CD4-positive, alpha-beta T cell (primary cell): ENCODE results near the gene GNA15. TPM values are rescaled to one million over a fixed set of nuclear protein-coding genes. Genes with fewer than 3 reads are reported as not detected.
"Not testable (repeated sequence)": the region's sequence is repeated elsewhere in the genome, so short reads cannot be mapped to it uniquely, and the experiment has no call there.

Experiments
- ATAC-seq: fragments of 200-7000 bp; cut with Tn5 transposase; one replicate; pipeline ENCODE4 v1.10.0; 2022; ENCODE audit warnings: mild to moderate bottlenecking; ENCODE audit not compliant: poor library complexity
- CTCF ChIA-PET: fragments of 350-600 bp; sonication (Branson Sonifier 250); formaldehyde crosslinking; loops from one replicate; lab custom pipeline; 2021; ENCODE audit warnings: antibody characterized with exemption, inconsistent platforms; lab: Charles Lee
- POLR2A ChIA-PET: fragments of 350-600 bp; sonication (Branson Sonifier 250); formaldehyde crosslinking; loops from one replicate; lab custom pipeline; 2021; ENCODE audit warnings: antibody characterized with exemption, inconsistent platforms; lab: Charles Lee
- DNase-seq, 14 experiments: peaks; one replicate each; pipeline ENCODE4 v3.0.0-alpha.2; 2013 to 2020; ENCODE audit warnings: mixed read lengths in 2 of 14
- H3K27ac ChIP-seq, 2 donors: one replicate each; pipeline versions ENCODE4 v1.5.1 to v1.7.0; 2013; ENCODE audit warnings: low read length in 2 of 2, low read depth in 1 of 2, mild to moderate bottlenecking in 1 of 2
- H3K27me3 ChIP-seq, 2 experiments: 1 replicate in 1 of 2; 2 replicates in 1 of 2; pipeline versions ENCODE4 v1.6.1 to v1.7.0; 2013; ENCODE audit warnings: low read length in 2 of 2, control low read depth in 1 of 2, mild to moderate bottlenecking in 1 of 2, moderate library complexity in 1 of 2; ENCODE audit not compliant: insufficient read depth in 2 of 2, control insufficient read depth in 1 of 2
- H3K36me3 ChIP-seq: one replicate; pipeline ENCODE4 v1.6.1; 2013; ENCODE audit warnings: low read length, control low read depth; ENCODE audit not compliant: insufficient read depth
- H3K4me1 ChIP-seq: one replicate; pipeline ENCODE4 v1.6.1; 2013; ENCODE audit warnings: low read length, control low read depth; ENCODE audit not compliant: insufficient read depth
- H3K4me3 ChIP-seq: one replicate; pipeline ENCODE4 v1.5.1; 2013; ENCODE audit warnings: mild to moderate bottlenecking, low read length, moderate library complexity
- H3K9me3 ChIP-seq, 2 experiments: 1 replicate in 1 of 2; 2 replicates in 1 of 2; pipeline versions ENCODE4 v1.6.1 to v1.7.0; 2013; ENCODE audit warnings: low read length in 2 of 2, mild to moderate bottlenecking in 2 of 2, control low read depth in 1 of 2, moderate library complexity in 1 of 2; ENCODE audit not compliant: control insufficient read depth in 1 of 2, insufficient read depth in 1 of 2
- H3K27ac Mint-ChIP-seq: one replicate; pipeline ENCODE4 v1.8.0; 2020; ENCODE audit warnings: mixed read lengths
- H3K27me3 Mint-ChIP-seq: one replicate; pipeline ENCODE4 v1.8.0; 2021; ENCODE audit warnings: mixed read lengths
- H3K36me3 Mint-ChIP-seq: one replicate; pipeline ENCODE4 v1.8.0; 2021; ENCODE audit warnings: low read depth, mixed read lengths
- H3K4me1 Mint-ChIP-seq: one replicate; pipeline ENCODE4 v1.8.0; 2021; ENCODE audit warnings: low read depth, mixed read lengths
- H3K4me3 Mint-ChIP-seq: one replicate; pipeline ENCODE4 v1.8.0; 2020; ENCODE audit warnings: mild to moderate bottlenecking, mixed read lengths
- H3K9me3 Mint-ChIP-seq: one replicate; pipeline ENCODE4 v1.8.0; 2020; ENCODE audit warnings: mixed read lengths
- intact Hi-C, 2 experiments: fragments of 100-400 bp; cut with DNase I in 1 of 2; cut with micrococcal nuclease in 1 of 2; formaldehyde crosslinking; loops; one replicate each; pipeline versions ENCODE4 v1.15.1 to v1.9.0; 2023 to 2025; cut with DNase I, micrococcal nuclease
- total RNA-seq, 174 experiments: library from RNA in 2 of 174; stranded (reverse) in 2 of 174; gene quantifications; one replicate each; pipeline ENCODE4 v1.2.3 and lab custom pipeline; 2021 to 2026
- TF ChIP-seq, protein P1 (sequence below): fragments of 200-600 bp; IDR thresholded peaks from one replicate; pipeline ENCODE4 v1.8.0; 2022; ENCODE audit warnings: antibody characterized with exemption, mild to moderate bottlenecking

GNA15 gene
- total RNA-seq, 2 experiments from 2014 or later: 12.1 to 14.9 TPM

DNA sequence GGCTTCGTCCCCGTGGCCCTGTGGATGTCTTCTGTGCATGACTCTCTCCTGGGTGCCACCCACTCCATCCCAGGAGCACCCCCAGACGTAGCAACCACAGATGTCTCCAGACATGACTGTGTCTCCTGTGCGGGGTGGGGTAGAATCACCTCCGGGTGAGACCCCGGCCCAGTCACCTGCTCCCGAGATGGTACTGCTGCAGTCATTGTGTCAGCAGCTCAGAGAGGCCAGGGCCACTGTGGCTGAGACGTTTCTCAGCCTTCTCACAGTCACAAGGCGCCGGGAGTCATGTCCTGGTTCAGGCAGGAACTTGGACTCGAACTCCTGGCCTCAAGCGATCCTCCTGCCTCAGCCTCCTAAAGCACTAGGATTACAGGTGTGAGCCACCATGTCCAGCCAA lies 66.5 kb downstream of the GNA15 start:
- Histone ChIP-seq H3K4me3 (no peak overlapping the region), H3K4me1 (no peaks in the 10 kb centered on the region), H3K27me3 (no peaks in the 10 kb centered on the region), H3K27ac (no peak overlapping the region), H3K36me3 (peaks cover 42% of the 10 kb centered on the region), H3K9me3 (no peaks in the 10 kb centered on the region)
- peaks cover 18% of the 10 kb centered on the region for H3K36me3 Mint-ChIP-seq
- ATAC-seq: no peak
- no peak overlapping the region for H3K27ac Mint-ChIP-seq
- no peak for DNase-seq
- H3K27me3 Mint-ChIP-seq: no peaks in the 10 kb centered on the region
- ChIA-PET POLR2A (no interaction called here), CTCF (interaction anchor here (0.6 kb wide), 1 partner anchor 785 kb away, joined by 4 read pairs; no protein-coding TSS in a partner anchor)
- H3K4me3 Mint-ChIP-seq: no peak overlapping the region
- no peaks in the 10 kb centered on the region for H3K4me1 Mint-ChIP-seq
- no peaks in the 10 kb centered on the region for H3K9me3 Mint-ChIP-seq
- intact Hi-C loops: no loop called here
- TF ChIP-seq, protein P1, sequence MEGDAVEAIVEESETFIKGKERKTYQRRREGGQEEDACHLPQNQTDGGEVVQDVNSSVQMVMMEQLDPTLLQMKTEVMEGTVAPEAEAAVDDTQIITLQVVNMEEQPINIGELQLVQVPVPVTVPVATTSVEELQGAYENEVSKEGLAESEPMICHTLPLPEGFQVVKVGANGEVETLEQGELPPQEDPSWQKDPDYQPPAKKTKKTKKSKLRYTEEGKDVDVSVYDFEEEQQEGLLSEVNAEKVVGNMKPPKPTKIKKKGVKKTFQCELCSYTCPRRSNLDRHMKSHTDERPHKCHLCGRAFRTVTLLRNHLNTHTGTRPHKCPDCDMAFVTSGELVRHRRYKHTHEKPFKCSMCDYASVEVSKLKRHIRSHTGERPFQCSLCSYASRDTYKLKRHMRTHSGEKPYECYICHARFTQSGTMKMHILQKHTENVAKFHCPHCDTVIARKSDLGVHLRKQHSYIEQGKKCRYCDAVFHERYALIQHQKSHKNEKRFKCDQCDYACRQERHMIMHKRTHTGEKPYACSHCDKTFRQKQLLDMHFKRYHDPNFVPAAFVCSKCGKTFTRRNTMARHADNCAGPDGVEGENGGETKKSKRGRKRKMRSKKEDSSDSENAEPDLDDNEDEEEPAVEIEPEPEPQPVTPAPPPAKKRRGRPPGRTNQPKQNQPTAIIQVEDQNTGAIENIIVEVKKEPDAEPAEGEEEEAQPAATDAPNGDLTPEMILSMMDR: no peak

DNA sequence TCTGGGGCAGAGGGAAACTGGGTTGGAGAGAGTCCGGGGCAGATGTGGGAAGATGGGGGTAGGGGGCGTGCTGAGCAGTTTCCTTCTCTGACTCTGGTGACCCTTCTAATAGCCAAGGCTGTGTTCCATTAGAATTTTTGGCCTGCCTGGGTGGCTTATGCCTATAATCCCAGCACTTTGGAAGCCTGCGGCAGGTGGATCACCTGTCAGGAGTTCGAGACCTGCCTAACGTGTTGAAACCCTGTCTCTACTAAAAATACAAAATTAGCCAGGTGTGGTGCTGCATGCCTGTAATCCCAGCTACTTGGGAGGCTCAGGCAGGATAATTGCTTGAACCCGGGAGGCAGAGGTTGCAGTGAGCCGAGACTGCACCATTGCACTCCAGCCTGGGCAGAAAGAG lies 67.1 kb downstream of the GNA15 start:
- H3K4me3 ChIP-seq, H3K9me3 Mint-ChIP-seq, POLR2A ChIA-PET, DNase-seq, H3K9me3 ChIP-seq, H3K4me1 ChIP-seq, ATAC-seq, H3K4me1 Mint-ChIP-seq, intact Hi-C loops, H3K4me3 Mint-ChIP-seq, H3K27ac ChIP-seq, H3K27me3 Mint-ChIP-seq, H3K27me3 ChIP-seq, H3K27ac Mint-ChIP-seq: not testable (repeated sequence)
- peaks cover 18% of the 10 kb centered on the region for H3K36me3 Mint-ChIP-seq
- CTCF ChIA-PET: interaction anchor here (0.6 kb wide), 1 partner anchor 785 kb away, joined by 4 read pairs; no protein-coding TSS in a partner anchor
- peaks cover 47% of the 10 kb centered on the region for H3K36me3 ChIP-seq

DNA sequence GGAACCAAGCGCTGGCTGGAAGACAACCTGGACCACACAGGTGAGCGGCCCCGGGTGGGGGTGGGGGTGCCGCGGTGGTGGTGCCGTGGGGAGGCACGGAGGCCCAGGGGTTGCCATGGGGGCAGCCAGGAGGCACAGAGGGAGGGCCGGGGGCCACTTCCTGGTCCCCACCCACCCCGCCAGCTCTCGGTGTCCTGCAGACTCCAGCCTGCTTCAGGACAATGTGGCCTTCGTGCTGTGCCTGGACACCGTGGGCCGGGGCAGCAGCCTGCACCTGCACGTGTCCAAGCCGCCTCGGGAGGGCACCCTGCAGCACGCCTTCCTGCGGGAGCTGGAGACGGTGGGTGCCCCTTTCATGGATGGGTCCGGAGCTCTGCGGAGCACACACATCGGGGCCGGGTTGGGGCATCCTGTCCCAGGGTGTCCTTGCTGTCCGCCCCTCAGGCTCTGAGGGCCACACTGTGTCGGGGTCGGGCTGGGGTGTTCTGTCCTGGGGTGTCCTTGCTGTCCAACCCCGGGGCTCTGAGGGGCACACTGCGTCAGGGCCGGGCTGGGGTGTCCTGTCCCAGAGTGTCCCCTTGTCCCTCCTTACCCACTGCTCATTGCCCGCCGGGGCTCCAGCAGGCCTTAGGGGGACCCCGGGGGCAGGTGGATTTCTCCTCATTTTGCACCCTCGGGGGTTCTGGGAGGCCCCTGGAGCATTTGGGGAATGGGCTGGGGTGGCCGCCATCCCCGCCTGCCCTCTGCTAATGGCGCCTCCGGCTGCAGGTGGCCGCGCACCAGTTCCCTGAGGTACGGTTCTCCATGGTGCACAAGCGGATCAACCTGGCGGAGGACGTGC lies 68.2 kb downstream of the GNA15 start:
- DNase-seq: no peak
- H3K27me3 Mint-ChIP-seq: no peaks in the 10 kb centered on the region
- TF ChIP-seq, protein P1: no peak
- H3K36me3 Mint-ChIP-seq: peaks cover 22% of the 10 kb centered on the region
- H3K9me3 ChIP-seq: no peaks in the 10 kb centered on the region
- no peaks in the 10 kb centered on the region for H3K27me3 ChIP-seq
- peaks cover 44% of the 10 kb centered on the region for H3K36me3 ChIP-seq
- no peaks in the 10 kb centered on the region for H3K4me1 ChIP-seq
- no peak overlapping the region for H3K27ac ChIP-seq
- ChIA-PET CTCF (no interaction called here), POLR2A (no interaction called here)
- no peak overlapping the region for H3K27ac Mint-ChIP-seq
- no peak overlapping the region for H3K4me3 ChIP-seq
- no peaks in the 10 kb centered on the region for H3K4me1 Mint-ChIP-seq
- no peak for ATAC-seq
- no peaks in the 10 kb centered on the region for H3K9me3 Mint-ChIP-seq
- intact Hi-C loops: no loop called here
- no peak overlapping the region for H3K4me3 Mint-ChIP-seq
